Small intestine (tissue), 7 donors: ENCODE results near the gene UCK1. TPM values are rescaled to one million over a fixed set of nuclear protein-coding genes. Genes with fewer than 3 reads are reported as not detected.
"Not testable (repeated sequence)": the region's sequence is repeated elsewhere in the genome, so short reads cannot be mapped to it uniquely, and the experiment has no call there.

Source experiments
- DNase-seq, 2 donors: peaks; one replicate each; pipeline versions ENCODE4 v3.0.0 to v3.0.0-alpha.2; 2013
- FAIRE-seq: peaks from 2 replicates; lab custom pipeline; 2012; peaks lifted over from hg19 to GRCh38; lab: Jason Lieb, UNC
- H3K27ac ChIP-seq, 3 donors: one replicate each; pipeline ENCODE4 v1.5.1; 2013; ENCODE audit warnings: low read length in 2 of 3, mild to moderate bottlenecking in 2 of 3, control low read depth in 1 of 3, inconsistent platforms in 1 of 3, low read depth in 1 of 3, moderate library complexity in 1 of 3
- H3K27me3 ChIP-seq, 3 donors: one replicate each; pipeline ENCODE4 v1.6.1; 2013; ENCODE audit warnings: low read length in 3 of 3, inconsistent platforms in 1 of 3; ENCODE audit not compliant: control insufficient read depth in 3 of 3, insufficient read depth in 3 of 3
- H3K36me3 ChIP-seq, 3 donors: one replicate each; pipeline ENCODE4 v1.6.1; 2013; ENCODE audit warnings: low read length in 3 of 3, inconsistent platforms in 1 of 3, low read depth in 1 of 3, mild to moderate bottlenecking in 1 of 3, moderate library complexity in 1 of 3; ENCODE audit not compliant: control insufficient read depth in 3 of 3, insufficient read depth in 2 of 3
- H3K4me1 ChIP-seq, 3 donors: one replicate each; pipeline ENCODE4 v1.6.1; 2013; ENCODE audit warnings: low read length in 2 of 3, inconsistent platforms in 1 of 3, low read depth in 1 of 3, mild to moderate bottlenecking in 1 of 3, moderate library complexity in 1 of 3; ENCODE audit not compliant: control insufficient read depth in 3 of 3, insufficient read depth in 2 of 3
- H3K4me3 ChIP-seq, 3 donors: one replicate each; pipeline ENCODE4 v1.5.1; 2013; ENCODE audit warnings: low read length in 3 of 3, control low read depth in 1 of 3, inconsistent platforms in 1 of 3, low read depth in 1 of 3, mild to moderate bottlenecking in 1 of 3, moderate library complexity in 1 of 3
- H3K9me3 ChIP-seq, 2 donors: one replicate each; pipeline ENCODE4 v1.6.1; 2013; ENCODE audit warnings: low read depth in 1 of 2, low read length in 1 of 2; ENCODE audit not compliant: control insufficient read depth in 2 of 2, insufficient read depth in 1 of 2
- WGBS, 3 donors: extraction: QIAGEN DNeasy Blood & Tissue Kit; methylation state at CpG; one replicate each; pipeline ENCODE4 v1.1.7; 2013; 5-methylcytosine and 5-hydroxymethylcytosine counted together
- polyA plus RNA-seq, 4 donors: library from polyadenylated mRNA; stranded (reverse) in 3 of 4; unstranded in 1 of 4; fragments of 200-250 nt in 3 of 4; fragments of 120-200 nt in 1 of 4; gene quantifications; one replicate each; pipeline versions ENCODE4 v1.2.1 to v1.2.3, GENCODE V29; 2013
- donor health status: healthy with polysubstance abuse.
- donor health status: control.
- donor health status: control.
- donor health status: Bipolar disorder and iron deficiency.
- donor health status: healthy.

The UCK1 gene
- polyA plus RNA-seq, 4 donors: 18.1 to 40.6 (median 27.7) TPM

DNA sequence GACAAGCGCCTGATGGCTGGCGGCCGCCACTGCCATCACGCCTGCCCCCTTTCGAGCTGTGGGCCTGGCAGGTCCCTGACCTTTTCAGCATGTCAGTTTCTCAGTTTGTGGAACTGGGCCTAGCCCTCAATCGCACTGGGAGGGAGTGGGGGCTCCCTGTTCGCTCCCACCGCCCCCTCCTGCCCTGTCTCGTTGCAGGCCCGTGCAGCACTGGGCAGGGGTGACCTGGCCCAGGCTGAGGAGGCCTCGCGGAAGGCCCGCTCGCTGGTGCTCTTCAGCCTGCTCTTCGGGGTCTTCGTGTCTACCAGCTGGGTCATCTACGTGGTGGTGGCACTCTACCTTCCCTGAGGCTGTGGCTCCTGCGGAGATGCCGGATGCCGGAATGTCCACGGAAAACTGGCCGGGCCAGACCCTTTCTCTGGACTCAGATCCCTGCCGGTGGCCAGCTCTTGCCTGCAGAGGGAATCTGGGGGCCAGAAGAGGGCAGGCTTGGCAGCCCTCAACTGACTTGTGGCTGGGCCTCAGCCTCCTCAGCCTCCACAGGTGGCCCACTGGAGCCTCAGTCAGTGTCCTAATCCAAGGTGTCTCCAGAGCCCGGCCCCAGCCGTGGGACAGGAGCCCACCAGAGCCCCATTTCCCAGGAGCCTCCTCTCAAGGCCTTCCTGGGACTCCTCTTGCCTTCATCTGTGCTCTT lies 26.9 kb upstream of the UCK1 start:
- no peak overlapping the region for H3K4me3 ChIP-seq
- H3K27me3 ChIP-seq: peaks cover 0 to 21% (median 10%) of the 10 kb centered on the region in 3 donors
- DNase-seq: no peak
- H3K27ac ChIP-seq: no peak overlapping the region
- no peak for FAIRE-seq
- peaks cover 0 to 14% of the 10 kb centered on the region in 2 donors for H3K9me3 ChIP-seq
- 92 to 93% (median 93%) methylated on average over 22 to 25 of the region's 25 CpGs for WGBS, 3 donors
- no peaks in the 10 kb centered on the region for H3K4me1 ChIP-seq
- H3K36me3 ChIP-seq: peaks cover 0 to 6% (median 0%) of the 10 kb centered on the region in 3 donors

DNA sequence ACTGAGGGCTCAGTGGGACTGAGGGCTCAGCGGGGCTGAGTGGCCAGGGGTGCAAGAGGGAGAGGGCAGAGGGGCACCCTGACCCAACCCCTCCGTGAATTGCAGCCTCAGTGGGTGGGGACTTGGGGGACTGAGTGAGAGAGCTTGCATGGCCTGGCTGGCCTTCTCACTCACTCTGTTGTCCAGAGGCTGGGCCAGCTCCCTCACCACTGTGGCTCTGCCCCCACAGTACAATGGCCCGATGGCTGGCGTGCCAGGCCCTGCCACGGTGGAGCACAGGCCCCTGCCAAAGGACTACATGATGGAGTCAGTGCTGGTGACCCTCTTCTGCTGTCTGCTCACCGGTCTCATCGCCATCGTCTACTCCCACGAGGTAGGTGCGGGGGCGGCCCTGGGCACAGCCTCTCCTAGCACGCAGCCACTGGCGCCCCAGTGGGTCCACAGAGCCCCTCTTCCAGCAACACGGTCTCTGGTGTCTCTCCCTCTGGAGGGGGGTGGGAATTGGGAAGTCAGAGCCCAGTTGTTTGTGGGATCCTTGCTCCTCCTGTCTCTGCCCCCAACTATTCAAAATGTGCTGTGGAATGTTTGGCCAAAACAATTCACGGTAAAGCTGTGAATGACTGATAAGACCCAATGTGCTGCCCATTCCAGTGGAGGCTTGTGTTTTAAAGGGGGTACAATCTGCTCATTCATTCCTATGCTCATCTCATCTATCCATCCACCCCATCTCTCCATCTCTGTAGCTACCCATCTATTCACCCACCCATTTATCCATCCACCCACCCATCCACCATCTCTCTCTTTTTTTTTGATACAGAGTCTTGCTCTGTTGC lies 25.0 kb upstream of the UCK1 start:
- Histone ChIP-seq H3K27me3 (peaks cover 0 to 21% (median 13%) of the 10 kb centered on the region in 3 donors), H3K4me3 (no peak overlapping the region), H3K27ac (no peak overlapping the region), H3K4me1 (no peaks in the 10 kb centered on the region), H3K36me3 (peaks cover 0 to 6% (median 0%) of the 10 kb centered on the region in 3 donors), H3K9me3 (peaks cover 0 to 8% of the 10 kb centered on the region in 2 donors)
- no peak for DNase-seq
- WGBS, 3 donors: 89 to 95% (median 92%) methylated on average over 15 of the region's 15 CpGs
- no peak for FAIRE-seq

GRCh38 chr9:131554843-131555351 lies 23.8 kb upstream of the UCK1 start:
- peaks cover 0 to 21% (median 13%) of the 10 kb centered on the region in 3 donors for H3K27me3 ChIP-seq
- no peak for FAIRE-seq
- H3K27ac ChIP-seq: no peak overlapping the region

GRCh38 chr9:131554087-131554842 lies 23.2 kb upstream of the UCK1 start:
- no peak overlapping the region for H3K27ac ChIP-seq
- peaks cover 0 to 6% (median 0%) of the 10 kb centered on the region in 3 donors for H3K36me3 ChIP-seq
- no peak overlapping the region for H3K4me3 ChIP-seq
- H3K9me3 ChIP-seq: peaks cover 0 to 5% of the 10 kb centered on the region in 2 donors
- no peak for FAIRE-seq
- 47 to 92% (median 72%) methylated on average over 42 to 60 of the region's 60 CpGs for WGBS, 3 donors
- H3K4me1 ChIP-seq: no peaks in the 10 kb centered on the region
- peaks cover 0 to 21% (median 13%) of the 10 kb centered on the region in 3 donors for H3K27me3 ChIP-seq
- no peak for DNase-seq

More at GRCh38 chr9:131554843-131555351, 23.8 kb upstream of the UCK1 start:
- WGBS, 3 donors: 41 to 92% (median 66%) methylated on average over 33 to 54 of the region's 54 CpGs
- peaks cover 0 to 5% of the 10 kb centered on the region in 2 donors for H3K9me3 ChIP-seq
- peaks cover 0 to 6% (median 0%) of the 10 kb centered on the region in 3 donors for H3K36me3 ChIP-seq
- H3K4me1 ChIP-seq: no peaks in the 10 kb centered on the region
- DNase-seq: no peak
- H3K4me3 ChIP-seq: no peak overlapping the region

DNA sequence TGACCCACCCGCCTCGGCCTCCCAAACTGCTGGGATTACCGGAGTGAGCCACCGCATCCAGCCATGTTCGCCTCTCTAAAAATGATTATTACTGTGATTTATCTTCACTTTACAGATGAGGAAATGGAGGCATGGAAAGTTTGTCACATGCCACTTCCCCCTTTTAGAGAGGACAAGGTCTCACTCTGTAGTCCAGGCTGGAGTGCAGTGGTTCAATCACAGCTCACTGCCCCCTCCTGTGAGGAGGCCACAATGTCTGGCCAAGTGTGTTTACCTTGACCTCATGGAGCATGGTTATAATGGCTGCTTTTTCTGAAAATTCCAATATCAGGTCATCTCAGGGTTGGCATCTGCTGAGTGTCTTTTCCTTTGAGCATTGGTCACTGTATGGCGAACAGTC lies 21.0 kb upstream of the UCK1 start:
- WGBS, 3 donors: 80 to 92% (median 86%) methylated on average over 6 of the region's 6 CpGs
- DNase-seq (no peak), FAIRE-seq (no peak)
- no peaks in the 10 kb centered on the region for H3K4me1 ChIP-seq
- H3K4me3 ChIP-seq: no peak overlapping the region
- peaks cover 0 to 3% (median 0%) of the 10 kb centered on the region in 3 donors for H3K36me3 ChIP-seq
- peaks cover 0 to 33% (median 18%) of the 10 kb centered on the region in 3 donors for H3K27me3 ChIP-seq
- peaks cover 0 to 5% of the 10 kb centered on the region in 2 donors for H3K9me3 ChIP-seq
- no peak overlapping the region for H3K27ac ChIP-seq

GRCh38 chr9:131550465-131550864 lies 19.4 kb upstream of the UCK1 start:
- H3K36me3 ChIP-seq, H3K4me1 ChIP-seq, H3K9me3 ChIP-seq, DNase-seq, H3K27ac ChIP-seq, FAIRE-seq, H3K4me3 ChIP-seq: not testable (repeated sequence)
- 74 to 88% (median 76%) methylated on average over 8 of the region's 8 CpGs for WGBS, 3 donors
- H3K27me3 ChIP-seq: peaks cover 4 to 44% (median 27%) of the 10 kb centered on the region in 3 donors

DNA sequence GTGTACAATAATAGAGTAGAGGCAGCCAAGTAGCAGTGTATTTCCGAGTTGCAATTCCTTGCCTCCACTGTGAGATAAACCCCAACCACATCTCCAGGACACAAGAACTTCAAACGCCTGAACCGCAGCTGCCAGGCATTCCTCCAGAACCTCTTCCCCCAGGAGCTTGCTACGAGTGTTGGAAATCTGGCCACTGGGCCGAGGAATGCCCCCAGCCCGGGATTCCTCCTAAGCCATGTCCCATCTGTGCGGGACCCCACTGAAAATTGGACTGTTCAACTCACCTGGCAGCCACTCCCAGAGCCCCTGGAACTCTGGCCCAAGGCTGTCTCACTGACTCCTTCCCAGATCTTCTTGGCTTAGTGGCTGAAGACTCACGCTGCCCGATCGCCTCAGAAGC lies 18.1 kb upstream of the UCK1 start:
- H3K27ac ChIP-seq, H3K4me1 ChIP-seq, H3K36me3 ChIP-seq, DNase-seq, H3K4me3 ChIP-seq, FAIRE-seq, H3K9me3 ChIP-seq: not testable (repeated sequence)
- H3K27me3 ChIP-seq: peaks cover 4 to 48% (median 31%) of the 10 kb centered on the region in 3 donors
- WGBS, 3 donors: 83 to 92% (median 88%) methylated on average over 10 of the region's 10 CpGs
